ENCODE measurements around the gene PIEZO2.
"Not testable (repeated sequence)": the region's sequence is repeated elsewhere in the genome, so short reads cannot be mapped to it uniquely, and the experiment has no call there.

Gene PIEZO2

GRCh38 chr18:10660179-10660884 is 489.0 kb downstream of the PIEZO2 start:
- in situ Hi-C loops (cut with HindIII; ENCODE audit: low sequenced_read_pairs): no loop called here

GRCh38 chr18:10659594-10659993 is 489.8 kb downstream of the PIEZO2 start:
- in situ Hi-C loops (cut with HindIII; ENCODE audit: low sequenced_read_pairs): no loop called here

GRCh38 chr18:10659000-10659399 is 490.4 kb downstream of the PIEZO2 start:
- in situ Hi-C loops (cut with HindIII; ENCODE audit: low sequenced_read_pairs): no loop called here

- in situ Hi-C loops (cut with HindIII; ENCODE audit: low sequenced_read_pairs): not testable (repeated sequence)
Observed at GRCh38 chr18:10644003-10644402, 505.4 kb downstream of the PIEZO2 start.

GRCh38 chr18:10642915-10643524 is 506.3 kb downstream of the PIEZO2 start:
- in situ Hi-C loops (cut with HindIII; ENCODE audit: low sequenced_read_pairs): not testable (repeated sequence)

GRCh38 chr18:10638539-10638885 is 510.9 kb downstream of the PIEZO2 start:
- in situ Hi-C loops (cut with HindIII; ENCODE audit: low sequenced_read_pairs): not testable (repeated sequence)

GRCh38 chr18:10637858-10638538 is 511.4 kb downstream of the PIEZO2 start:
- in situ Hi-C loops (cut with HindIII; ENCODE audit: low sequenced_read_pairs): not testable (repeated sequence)

GRCh38 chr18:10629076-10629475 is 520.3 kb downstream of the PIEZO2 start:
- in situ Hi-C loops (cut with HindIII; ENCODE audit: low sequenced_read_pairs): not testable (repeated sequence)

- in situ Hi-C loops (cut with HindIII; ENCODE audit: low sequenced_read_pairs): not testable (repeated sequence)
Observed at GRCh38 chr18:10626606-10627213, 522.7 kb downstream of the PIEZO2 start.

GRCh38 chr18:10623606-10624005 is 525.8 kb downstream of the PIEZO2 start:
- in situ Hi-C loops (cut with HindIII; ENCODE audit: low sequenced_read_pairs): not testable (repeated sequence)

- in situ Hi-C loops (cut with HindIII; ENCODE audit: low sequenced_read_pairs): not testable (repeated sequence)
Observed at GRCh38 chr18:10622982-10623381, 526.4 kb downstream of the PIEZO2 start.

GRCh38 chr18:10620670-10621329 is 528.6 kb downstream of the PIEZO2 start:
- in situ Hi-C loops (cut with HindIII; ENCODE audit: low sequenced_read_pairs): not testable (repeated sequence)
